ENCODE results near the gene ATP5ME. TPM values are rescaled to one million over a fixed set of nuclear protein-coding genes. Genes with fewer than 3 reads are reported as not detected.

Gene ATP5ME
- total and polyA plus RNA-seq, 2 of the 13 experiments (the other 11 are each of a cell fraction or from before 2014, with no cell fraction given), result 305 to 753 TPM

DNA sequence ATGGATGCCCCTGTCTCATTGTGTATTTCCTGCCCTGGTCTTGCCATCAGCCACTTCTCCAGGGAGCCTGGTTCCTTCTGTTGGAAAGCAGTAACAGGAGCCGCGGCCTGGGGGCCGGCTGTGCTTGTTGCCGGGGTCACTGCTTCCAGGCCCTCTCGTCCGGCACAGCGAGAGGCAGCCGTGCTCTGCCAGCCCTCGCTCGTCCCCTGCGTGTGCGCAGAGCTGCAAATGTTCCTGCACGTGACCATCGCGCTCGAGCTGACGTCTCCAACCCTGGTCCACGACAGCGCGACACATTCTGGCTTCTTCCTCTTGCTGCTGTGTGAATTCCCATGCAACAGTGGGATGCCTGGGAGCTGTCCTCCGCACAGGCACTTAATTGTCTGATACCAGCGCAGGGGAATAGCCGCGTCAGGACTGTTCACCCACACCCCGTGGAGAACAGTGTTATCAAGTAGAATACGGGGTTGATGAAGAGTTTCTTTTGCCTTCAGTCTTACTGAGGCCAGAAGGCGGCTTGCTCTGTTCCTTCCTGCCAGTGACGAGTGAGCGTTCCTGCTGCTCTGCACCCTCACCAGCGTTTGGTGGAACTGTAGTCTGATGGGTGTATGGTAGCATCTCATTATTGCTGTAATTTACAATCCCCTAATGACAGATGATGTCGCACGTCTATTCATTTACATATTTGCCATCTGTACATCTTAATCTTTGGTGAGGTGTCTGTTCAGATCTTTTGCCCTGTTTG, 36.4 kb downstream of the ATP5ME start (continued):
- TF ChIP-seq ZNF281 (CRISPR knock-in tag; IDR thresholded peaks at IDR 0.05; ENCODE audit: borderline replicate concordance) (no peak), ZNF713 (CRISPR knock-in tag; IDR thresholded peaks at IDR 0.05) (no peak), HDAC6 (IDR thresholded peaks at IDR 0.05; ENCODE audit: low read depth, low read length) (no peak), TOE1 (CRISPR knock-in tag; IDR thresholded peaks at IDR 0.05) (no peak), SMARCE1 (IDR thresholded peaks at IDR 0.05; ENCODE audit: borderline replicate concordance) (no peak), ONECUT2 (CRISPR knock-in tag; IDR thresholded peaks at IDR 0.05) (no peak), DBP (CRISPR knock-in tag; IDR thresholded peaks at IDR 0.05; ENCODE audit: not compliant biosample characterization) (no peak), TGIF2 (CRISPR knock-in tag; IDR thresholded peaks at IDR 0.05) (no peak), ZNF616 (CRISPR knock-in tag; IDR thresholded peaks at IDR 0.05; ENCODE audit: low read depth) (no peak)
- TF ChIP-seq, protein P1, sequence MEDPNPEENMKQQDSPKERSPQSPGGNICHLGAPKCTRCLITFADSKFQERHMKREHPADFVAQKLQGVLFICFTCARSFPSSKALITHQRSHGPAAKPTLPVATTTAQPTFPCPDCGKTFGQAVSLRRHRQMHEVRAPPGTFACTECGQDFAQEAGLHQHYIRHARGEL (CRISPR knock-in tag; IDR thresholded peaks at IDR 0.05), result no peak
- TF ChIP-seq, protein P2, sequence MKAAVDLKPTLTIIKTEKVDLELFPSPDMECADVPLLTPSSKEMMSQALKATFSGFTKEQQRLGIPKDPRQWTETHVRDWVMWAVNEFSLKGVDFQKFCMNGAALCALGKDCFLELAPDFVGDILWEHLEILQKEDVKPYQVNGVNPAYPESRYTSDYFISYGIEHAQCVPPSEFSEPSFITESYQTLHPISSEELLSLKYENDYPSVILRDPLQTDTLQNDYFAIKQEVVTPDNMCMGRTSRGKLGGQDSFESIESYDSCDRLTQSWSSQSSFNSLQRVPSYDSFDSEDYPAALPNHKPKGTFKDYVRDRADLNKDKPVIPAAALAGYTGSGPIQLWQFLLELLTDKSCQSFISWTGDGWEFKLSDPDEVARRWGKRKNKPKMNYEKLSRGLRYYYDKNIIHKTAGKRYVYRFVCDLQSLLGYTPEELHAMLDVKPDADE (CRISPR knock-in tag; IDR thresholded peaks at IDR 0.05), result no peak

Measured in HepG2 (cell line).